IMR-90 (cell line): Measurements from ENCODE around the gene ANK3. TPM values are rescaled to one million over a fixed set of nuclear protein-coding genes. Genes with fewer than 3 reads are reported as not detected.
A peak's percentile ranks its signal among the peaks of the same experiment; 100 is the strongest.

Source experiments
- ATAC-seq: fragments of 200-7000 bp; cut with Tn5 transposase; 2 replicates; pipeline ENCODE4 v1.9.1; 2020; ENCODE audit warnings: low read depth, mild to moderate bottlenecking, moderate library complexity
- BruUV-seq: library from RNA; stranded (reverse); fragments of 400-500 nt; replicated peaks from 2 replicates; lab custom pipeline; 2021; lab: Mats Ljungman, UMichigan
- CTCF ChIA-PET: fragments of 300-600 bp; formaldehyde crosslinking; extraction: SDS; loops from one replicate; lab custom pipeline; 2021; ENCODE audit warnings: antibody characterized with exemption; lab: Yijun Ruan, JAX
- POLR2A ChIA-PET: fragments of 300-600 bp; sonication (Branson Sonifier 250); formaldehyde crosslinking; loops from one replicate; lab custom pipeline; 2022; ENCODE audit warnings: antibody characterized with exemption; ENCODE audit not compliant: unreplicated experiment; lab: Charles Lee
- DNase-seq: peaks from one replicate; pipeline ENCODE4 v3.0.0; 2013
- H2AFZ ChIP-seq: replicated peaks from 2 replicates; pipeline ENCODE3; 2013; ENCODE audit warnings: low read length, mild to moderate bottlenecking; ENCODE audit not compliant: poor library complexity
- H2AK5ac ChIP-seq: 2 replicates; pipeline ENCODE4 v1.6.1; 2013; ENCODE audit warnings: low read depth, low read length, inconsistent platforms
- H2AK9ac ChIP-seq: replicated peaks from 2 replicates; pipeline ENCODE3; 2013; ENCODE audit warnings: mild to moderate bottlenecking, low read depth, low read length, moderate library complexity; ENCODE audit not compliant: poor library complexity
- H2BK120ac ChIP-seq: 2 replicates; pipeline ENCODE4 v1.6.1; 2013; ENCODE audit warnings: low read depth, low read length, inconsistent platforms
- H2BK15ac ChIP-seq: 3 replicates; pipeline ENCODE4 v1.6.1; 2013; ENCODE audit warnings: low read depth, low read length, inconsistent platforms
- H2BK20ac ChIP-seq: 2 replicates; pipeline ENCODE4 v1.6.1; 2013; ENCODE audit warnings: low read depth, mild to moderate bottlenecking, inconsistent platforms, low read length, moderate library complexity
- H2BK5ac ChIP-seq: 2 replicates; pipeline ENCODE4 v1.6.1; 2013; ENCODE audit warnings: mild to moderate bottlenecking, low read depth, low read length, inconsistent platforms; ENCODE audit not compliant: poor library complexity, severe bottlenecking
- H3K14ac ChIP-seq: replicated peaks from 2 replicates; pipeline ENCODE4 v1.6.1; 2013; ENCODE audit warnings: low read depth, low read length, inconsistent platforms
- H3K18ac ChIP-seq: 2 replicates; pipeline ENCODE4 v1.6.1; 2013; ENCODE audit warnings: low read depth, low read length, control low read depth
- H3K23ac ChIP-seq: 2 replicates; pipeline ENCODE4 v1.6.1; 2013; ENCODE audit warnings: low read depth, low read length, inconsistent platforms
- H3K27ac ChIP-seq: 2 replicates; pipeline ENCODE4 v1.5.1; 2013; ENCODE audit warnings: mild to moderate bottlenecking, control low read depth, low read length; ENCODE audit not compliant: insufficient read depth
- H3K27me3 ChIP-seq: 2 replicates; pipeline ENCODE4 v1.6.1; 2013; ENCODE audit warnings: low read length; ENCODE audit not compliant: control insufficient read depth, insufficient read depth
- H3K36me3 ChIP-seq: 2 replicates; pipeline ENCODE4 v1.6.1; 2013; ENCODE audit warnings: low read length, mixed read lengths; ENCODE audit not compliant: control insufficient read depth, insufficient read depth
- H3K4ac ChIP-seq: 2 replicates; pipeline ENCODE4 v1.6.1; 2013; ENCODE audit warnings: low read depth, low read length, inconsistent platforms
- H3K4me1 ChIP-seq: 2 replicates; pipeline ENCODE4 v1.6.1; 2013; ENCODE audit warnings: low read length, mixed read lengths; ENCODE audit not compliant: control insufficient read depth, insufficient read depth
- H3K4me2 ChIP-seq: 2 replicates; pipeline ENCODE4 v1.6.1; 2013; ENCODE audit warnings: low read depth, mild to moderate bottlenecking, control low read depth, low read length, moderate library complexity
- H3K4me3 ChIP-seq: 2 replicates; pipeline ENCODE4 v1.5.1; 2013; ENCODE audit warnings: low read depth, mild to moderate bottlenecking, control low read depth, low read length, moderate library complexity; ENCODE audit not compliant: insufficient read depth
- H3K56ac ChIP-seq: 2 replicates; pipeline ENCODE4 v1.6.1; 2013; ENCODE audit warnings: low read length, inconsistent platforms; ENCODE audit not compliant: insufficient read depth; ENCODE audit errors: extremely low read depth
- H3K79me1 ChIP-seq, 2 experiments: 2 replicates each; pipeline ENCODE4 v1.6.1; 2013; ENCODE audit warnings: low read length in 2 of 2, inconsistent platforms in 1 of 2, low read depth in 1 of 2
- H3K9ac ChIP-seq: 2 replicates; pipeline ENCODE4 v1.6.1; 2013; ENCODE audit warnings: low read depth, low read length, control low read depth
- H3K9me1 ChIP-seq: 2 replicates; pipeline ENCODE4 v1.6.1; 2013; ENCODE audit warnings: low read length, inconsistent platforms; ENCODE audit not compliant: insufficient read depth
- H3K9me3 ChIP-seq: 2 replicates; pipeline ENCODE4 v1.6.1; 2013; ENCODE audit warnings: low read length; ENCODE audit not compliant: control insufficient read depth, insufficient read depth
- H4K20me1 ChIP-seq: 2 replicates; pipeline ENCODE4 v1.6.1; 2013; ENCODE audit warnings: low read length, inconsistent platforms; ENCODE audit not compliant: insufficient read depth
- H4K5ac ChIP-seq: 2 replicates; pipeline ENCODE4 v1.6.1; 2013; ENCODE audit warnings: mild to moderate bottlenecking, low read depth, low read length, control low read depth
- H4K8ac ChIP-seq, 2 experiments: 2 replicates each; pipeline ENCODE4 v1.6.1; 2013; ENCODE audit warnings: low read depth in 2 of 2, low read length in 2 of 2, control low read depth in 1 of 2, inconsistent platforms in 1 of 2
- H4K91ac ChIP-seq: 2 replicates; pipeline ENCODE4 v1.6.1; 2013; ENCODE audit warnings: low read depth, low read length, inconsistent platforms; ENCODE audit not compliant: insufficient read depth
- CEBPB ChIP-seq: IDR thresholded peaks from 2 replicates; pipeline ENCODE4 v1.6.1; 2012; ENCODE audit warnings: low read depth, low read length, improper control_type of control experiment
- CHD1 ChIP-seq: IDR thresholded peaks from 2 replicates; pipeline ENCODE4 v1.6.1; 2012; ENCODE audit warnings: low read depth, low read length, improper control_type of control experiment
- POLR2A ChIP-seq: IDR thresholded peaks from 2 replicates; pipeline ENCODE4 v1.6.1; 2012; ENCODE audit warnings: mild to moderate bottlenecking, low read depth, low read length
- RCOR1 ChIP-seq: IDR thresholded peaks from 2 replicates; pipeline ENCODE4 v1.6.1; 2012; ENCODE audit warnings: mild to moderate bottlenecking, low read length, improper control_type of control experiment; ENCODE audit not compliant: insufficient replicate concordance
- WGBS, 2 experiments: methylation state at CpG; one replicate each; pipeline versions ENCODE4 v1.1.5 to v1.1.7; 2013; ENCODE audit warnings: missing lambda C conversion rate in 2 of 2; ENCODE audit not compliant: insufficient read length in 1 of 2; ENCODE audit errors: extremely low coverage in 2 of 2; 5-methylcytosine and 5-hydroxymethylcytosine counted together
- dilution Hi-C: fragments of 300-500 bp; cut with HindIII; formaldehyde crosslinking; loops from one replicate; pipeline ENCODE4 v1.14.3; 2018; ENCODE audit warnings: low sequenced_read_pairs; ENCODE audit not compliant: unreplicated experiment
- in situ Hi-C: fragments of 300-500 bp; cut with MboI; formaldehyde crosslinking; loops from 3 replicates; pipeline ENCODE4 v1.14.3; 2019; ENCODE audit warnings: low sequenced_read_pairs, inconsistent platforms, mixed read lengths
- intact Hi-C: fragments of 100-400 bp; cut with micrococcal nuclease; formaldehyde crosslinking; loops from 2 replicates; pipeline ENCODE4 v1.10.0; 2022
- polyA plus RNA-seq, 3 experiments: library from polyadenylated mRNA; depleted of rRNA; stranded (reverse); fragments of >200 nt; gene quantifications; 2 replicates each; pipeline ENCODE4 v1.2.3, GENCODE V29; 2012; ENCODE audit warnings: low replicate concordance in 1 of 3
- total RNA-seq: library from RNA; depleted of rRNA; stranded (reverse); fragments of >200 nt; gene quantifications from 2 replicates; pipeline ENCODE4 v1.2.3, GENCODE V29; 2012
- TF ChIP-seq, protein P1 (sequence below): fragments of 150-350 bp; IDR thresholded peaks from 2 replicates; pipeline ENCODE4 v1.6.1; 2016; ENCODE audit warnings: low read depth, mild to moderate bottlenecking, low read length, moderate library complexity, borderline replicate concordance

Gene ANK3
- total and polyA plus RNA-seq, 2 of the 4 experiments (the other 2 are of a cell fraction), result 0.63 to 1.8 TPM

DNA sequence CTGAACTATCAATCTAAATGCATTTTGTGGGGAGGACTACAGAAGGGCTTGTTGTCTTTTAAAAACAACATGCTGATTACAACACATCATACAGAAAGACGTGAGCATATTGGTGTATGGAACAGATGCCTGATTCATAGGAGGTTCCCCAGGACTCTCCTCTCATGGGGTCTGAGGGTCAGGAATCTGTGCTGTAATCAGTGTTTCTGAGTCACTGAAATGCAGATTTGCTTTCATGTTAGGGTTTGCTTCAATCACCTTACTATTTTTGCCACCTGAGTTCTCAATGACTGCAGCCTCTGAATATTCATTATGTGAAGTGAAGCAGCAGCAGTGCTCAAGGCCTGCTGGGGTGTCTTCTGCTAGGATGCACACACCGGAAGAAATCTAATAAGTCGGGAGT lies 550 bp upstream of the ANK3 start:
- Histone ChIP-seq H3K4me1 (peaks cover under 1% of the 10 kb centered on the region), H3K9me3 (no peaks in the 10 kb centered on the region), H2AFZ (no peak overlapping the region), H3K4me2 (no peak overlapping the region), H2BK20ac (no peak overlapping the region), H4K5ac (no peak overlapping the region), H3K27ac (no peak overlapping the region), H4K91ac (0 out of 2 replicates have a peak overlapping the region, but pooled peaks have one; percentile 1), H3K79me1 (no peaks in the 10 kb centered on the region), H2BK120ac (peak overlapping the region; percentile 18; the same call in 1 of the 2 replicates), H4K8ac (0 out of 4 replicates have a peak overlapping the region, but pooled peaks of 1 of the 2 experiments have one; percentile 4), H4K20me1 (no peaks in the 10 kb centered on the region), H3K14ac (0 out of 2 replicates have a peak overlapping the region, but pooled peaks have one; percentile 37), H3K9me1 (peaks cover 3% of the 10 kb centered on the region; the same call in 1 of the 2 replicates), H3K18ac (no peak overlapping the region), H2BK15ac (no peak overlapping the region), H3K27me3 (no peaks in the 10 kb centered on the region), H2BK5ac (no peak overlapping the region), H3K23ac (no peak overlapping the region), H2AK5ac (no peak overlapping the region), H3K36me3 (no peaks in the 10 kb centered on the region), H3K4me3 (no peak overlapping the region), H3K4ac (peak overlapping the region; percentile 11; the same call in 1 of the 2 replicates), H3K9ac (no peak overlapping the region), H3K56ac (no peak overlapping the region), H2AK9ac (no peak overlapping the region)
- ChIA-PET CTCF (no interaction called here), POLR2A (no interaction called here)
- ATAC-seq, result peak; percentile 70
- no TSS peak for BruUV-seq
- dilution Hi-C loops (no loop called here), in situ Hi-C loops (no loop called here), intact Hi-C loops (no loop called here)
- no CpG with 5 or more reads among the region's 3 CpGs for WGBS, 2 experiments
- peak; percentile 70 for DNase-seq
- peak; percentile 41; the same call in 1 of the 2 replicates for TF ChIP-seq CEBPB
- TF ChIP-seq, protein P1, sequence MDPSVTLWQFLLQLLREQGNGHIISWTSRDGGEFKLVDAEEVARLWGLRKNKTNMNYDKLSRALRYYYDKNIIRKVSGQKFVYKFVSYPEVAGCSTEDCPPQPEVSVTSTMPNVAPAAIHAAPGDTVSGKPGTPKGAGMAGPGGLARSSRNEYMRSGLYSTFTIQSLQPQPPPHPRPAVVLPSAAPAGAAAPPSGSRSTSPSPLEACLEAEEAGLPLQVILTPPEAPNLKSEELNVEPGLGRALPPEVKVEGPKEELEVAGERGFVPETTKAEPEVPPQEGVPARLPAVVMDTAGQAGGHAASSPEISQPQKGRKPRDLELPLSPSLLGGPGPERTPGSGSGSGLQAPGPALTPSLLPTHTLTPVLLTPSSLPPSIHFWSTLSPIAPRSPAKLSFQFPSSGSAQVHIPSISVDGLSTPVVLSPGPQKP, result no peak
- TF ChIP-seq RCOR1, result no peak
- no peak for TF ChIP-seq CHD1
- TF ChIP-seq POLR2A, result no peak
